IPS-NIHi7 (cell line): Measurements from ENCODE around the gene IGSF23.
"Not testable (repeated sequence)": the region's sequence is repeated elsewhere in the genome, so short reads cannot be mapped to it uniquely, and the experiment has no call there.

Experiments
- DNase-seq: peaks from one replicate; pipeline ENCODE4 v3.0.0; 2012; ENCODE audit warnings: mixed read lengths; ENCODE audit errors: extremely low spot score

The IGSF23 gene

DNA sequence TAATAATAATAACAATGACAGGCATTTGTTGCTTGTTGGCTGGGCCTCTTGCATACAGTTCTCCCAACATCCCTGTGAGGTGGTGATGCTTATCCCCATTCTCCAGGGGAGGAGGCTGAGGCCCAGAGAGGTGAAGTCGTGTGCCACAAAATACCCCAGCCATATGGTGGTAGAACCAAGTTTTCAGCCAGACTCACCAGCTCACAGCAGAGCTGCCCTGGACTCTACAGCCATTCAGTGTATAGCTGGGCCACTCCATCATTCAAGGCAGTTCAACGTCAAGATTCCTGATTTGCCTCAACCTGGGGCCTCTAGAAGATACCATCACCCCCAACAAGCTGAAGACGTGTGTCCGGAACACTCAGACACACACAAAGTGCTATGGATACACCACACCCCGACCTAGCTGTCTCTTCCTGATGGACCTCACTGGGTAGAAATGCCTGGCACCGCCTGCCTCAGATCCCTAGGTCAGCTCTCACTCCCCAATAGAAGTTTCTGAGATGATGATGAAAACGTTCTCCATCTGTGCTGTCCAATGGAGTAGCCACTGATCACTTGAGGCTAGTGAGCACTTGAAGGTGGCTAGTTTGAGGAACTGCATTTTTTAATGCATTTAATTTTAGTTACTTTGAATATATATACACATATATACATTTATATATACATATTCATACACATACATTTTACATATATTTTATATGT is 53.6 kb downstream of the IGSF23 start:
- no peak for DNase-seq

DNA sequence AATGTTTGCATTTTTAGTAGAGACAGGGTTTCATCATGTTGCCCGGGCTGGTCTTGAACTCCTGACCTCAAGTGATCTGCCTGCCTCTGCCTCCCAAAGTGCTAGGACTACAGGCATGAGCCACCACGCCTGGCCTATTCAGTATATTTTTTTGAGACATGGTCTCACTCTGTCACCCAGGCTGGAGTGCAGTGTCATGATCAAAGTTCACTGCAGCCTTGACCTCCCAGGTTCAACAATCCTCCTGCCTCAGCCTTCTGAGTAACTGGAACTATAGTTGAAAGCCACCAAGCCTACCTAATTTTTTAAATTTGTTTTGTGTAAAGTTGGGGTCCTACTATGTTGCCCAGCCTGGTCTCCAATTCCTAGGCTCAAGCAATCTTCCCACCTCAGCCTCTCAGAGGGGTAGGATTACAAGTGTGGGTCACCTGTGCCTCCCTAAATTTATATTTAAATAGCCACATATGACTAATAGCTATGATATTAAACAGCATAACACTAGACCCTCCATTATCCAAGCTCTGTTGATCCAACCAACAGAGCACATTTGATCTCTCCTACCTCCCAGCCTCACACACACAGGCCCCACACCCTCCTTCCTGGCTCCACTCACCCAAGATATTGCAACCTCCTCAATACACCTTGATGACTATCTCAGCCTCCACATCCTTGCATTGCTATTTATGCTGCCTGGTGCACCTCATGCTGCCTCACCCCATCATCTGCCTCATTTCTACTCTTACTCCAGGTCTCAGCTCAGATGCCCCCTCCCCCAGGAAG is 55.8 kb downstream of the IGSF23 start:
- no peak for DNase-seq

DNA sequence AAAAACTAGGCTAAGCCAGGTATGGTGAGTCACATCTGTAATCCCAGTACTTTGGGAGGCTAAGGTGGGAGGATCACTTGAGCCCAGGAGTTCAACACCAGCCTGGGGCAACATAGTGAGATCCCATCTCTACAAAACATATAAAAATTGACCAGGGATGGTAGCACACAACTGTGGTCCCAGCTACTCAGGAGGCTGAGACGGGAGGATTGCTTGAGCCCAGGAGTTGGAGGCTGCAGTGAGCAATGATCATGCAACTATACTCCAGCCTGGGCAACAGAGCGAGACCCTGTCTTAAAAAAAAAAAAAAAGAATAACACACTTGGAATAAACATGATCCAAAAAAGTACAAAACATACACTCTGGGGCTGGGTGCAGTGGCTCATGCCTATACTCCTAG is 56.7 kb downstream of the IGSF23 start:
- DNase-seq = not testable (repeated sequence)

DNA sequence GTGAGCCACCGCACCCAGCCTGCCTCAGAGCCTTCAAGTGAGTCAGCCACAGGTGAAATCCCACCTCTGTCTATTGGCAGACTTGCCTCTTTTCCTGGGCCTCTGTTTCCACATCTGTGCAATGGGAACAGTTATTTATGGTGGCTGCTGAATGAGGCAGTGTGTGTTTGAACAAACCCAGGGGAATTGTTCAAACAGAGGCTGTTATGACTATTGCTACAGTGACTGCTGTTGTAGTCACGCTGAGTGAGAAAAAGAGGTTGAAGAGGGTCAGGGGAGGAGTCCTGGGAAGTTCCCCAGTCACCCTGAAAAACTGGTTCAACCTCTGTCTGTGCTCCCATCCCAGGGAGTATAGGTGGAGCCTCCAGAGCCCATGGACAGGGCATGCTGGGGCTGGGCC is 58.0 kb downstream of the IGSF23 start, which contains the start of gene CEACAM19:
Gene CEACAM19, plus strand, starts transcription at position 83 of the 400 bp plus-strand sequence. CDS start 450 bp downstream, outside the sequence.
- DNase-seq = no peak

DNA sequence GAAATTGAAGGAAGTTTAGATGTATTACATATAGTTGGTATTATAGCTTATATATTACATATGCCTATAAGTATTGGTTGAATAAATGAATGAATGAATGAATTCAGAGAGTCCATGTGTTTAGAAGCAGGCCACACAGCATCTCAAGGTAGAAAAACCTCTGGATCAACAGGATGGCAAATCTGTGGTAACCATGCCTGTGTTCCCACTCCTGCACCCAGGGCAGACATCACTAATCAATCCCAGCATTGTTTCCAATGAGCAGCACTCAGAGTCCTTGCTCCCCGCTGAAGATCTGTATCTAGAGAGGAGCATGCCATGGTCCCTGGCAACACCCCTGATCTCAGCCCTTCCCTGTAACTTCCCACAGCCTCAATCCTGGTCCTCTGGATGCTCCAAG is 58.9 kb downstream of the IGSF23 start:
- no peak for DNase-seq

DNA sequence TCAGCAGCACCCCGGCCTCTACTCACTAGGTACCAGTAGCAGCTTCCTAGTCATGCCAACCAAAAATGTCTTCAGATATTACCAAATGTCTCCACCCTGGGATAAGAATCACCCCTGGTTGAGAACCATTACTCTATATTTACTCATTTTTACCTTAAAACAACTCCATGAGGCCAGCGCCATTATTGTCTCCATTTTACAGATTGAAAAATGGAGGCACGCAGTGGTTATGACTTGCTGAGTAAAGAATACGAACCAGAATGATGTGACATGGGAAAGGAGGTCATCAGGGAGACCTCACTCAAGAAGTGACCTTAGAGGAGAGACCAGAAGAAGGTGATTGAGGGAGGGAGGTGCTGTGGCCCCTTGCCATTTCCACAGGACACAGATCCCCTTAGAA is 60.1 kb downstream of the IGSF23 start:
- DNase-seq = no peak

DNA sequence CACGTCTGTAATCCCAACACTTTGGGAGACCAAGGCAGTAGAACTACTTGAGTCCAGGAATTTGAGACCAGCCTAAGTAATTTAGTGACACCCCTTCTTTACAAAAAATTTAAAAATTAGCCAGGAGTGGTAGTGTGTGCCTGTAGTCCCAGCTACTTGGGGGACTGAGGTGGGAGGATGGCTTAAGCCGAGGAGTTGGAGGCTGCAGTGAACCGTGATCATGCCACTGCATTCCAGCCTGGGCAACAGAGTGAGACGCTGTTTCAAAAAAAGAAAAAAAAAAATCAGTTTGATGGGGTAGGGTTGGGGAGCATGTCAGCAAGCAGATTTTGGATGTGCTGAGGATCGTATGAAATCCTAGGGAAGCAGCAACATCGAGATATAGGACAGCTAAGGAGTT is 62.2 kb downstream of the IGSF23 start:
- no peak for DNase-seq

DNA sequence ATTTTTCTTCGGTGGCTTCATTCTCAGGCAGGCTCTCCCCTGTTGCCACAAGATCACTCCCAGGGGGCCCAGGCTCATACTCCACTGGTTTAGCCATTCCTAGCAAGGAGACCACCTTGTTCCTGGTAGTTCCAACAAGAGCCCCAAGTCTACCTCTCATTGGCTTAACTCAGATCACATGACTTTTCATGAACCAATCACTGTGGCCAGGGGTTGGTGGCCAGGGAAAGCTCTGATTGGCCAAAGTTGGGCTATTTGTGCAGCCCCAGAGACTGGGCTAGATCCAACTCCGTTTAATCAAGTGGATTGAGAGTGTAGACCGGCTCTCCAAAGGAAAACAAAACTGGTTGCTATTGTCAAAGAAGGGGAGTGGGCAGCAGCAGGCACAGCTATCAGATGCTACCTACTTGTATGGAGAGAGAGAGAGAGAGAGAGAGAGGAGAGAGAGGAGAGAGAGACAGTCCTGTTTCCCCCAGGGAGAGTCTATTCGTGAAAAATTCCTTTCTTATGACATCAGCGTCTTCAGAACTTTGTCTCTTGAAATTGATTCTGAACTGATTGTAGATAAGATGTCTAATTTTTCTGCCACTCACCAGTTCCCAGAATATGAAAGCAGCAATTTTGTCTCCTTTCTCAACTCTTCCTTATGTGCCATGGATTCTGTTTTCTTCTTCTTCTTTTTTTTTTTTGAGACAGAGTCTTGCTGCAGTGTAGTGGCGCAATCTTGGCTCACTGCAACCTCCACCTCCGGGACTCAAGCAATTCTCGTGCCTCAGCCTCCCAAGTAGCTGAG is 63.9 kb downstream of the IGSF23 start:
- peak; percentile 73 for DNase-seq

DNA sequence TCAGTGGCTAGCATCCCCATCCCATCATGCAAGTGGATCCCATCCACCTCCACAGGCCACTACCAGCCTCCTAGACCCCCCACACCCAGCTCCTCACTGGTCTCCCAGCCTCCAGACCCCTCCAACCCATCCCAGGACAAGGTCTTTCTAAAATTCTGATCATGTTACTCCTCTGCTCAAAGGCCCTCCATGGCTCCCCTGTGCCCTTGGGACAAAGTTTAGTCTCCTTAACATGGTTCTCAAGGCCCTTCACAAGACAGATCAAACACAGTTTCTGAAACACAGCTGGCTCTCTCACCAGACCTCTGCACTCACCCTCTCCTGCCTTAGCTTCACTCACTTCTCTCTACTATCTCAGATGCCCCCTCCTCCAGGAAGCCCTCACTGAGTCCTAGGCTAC is 67.2 kb downstream of the IGSF23 start:
- DNase-seq = no peak

DNA sequence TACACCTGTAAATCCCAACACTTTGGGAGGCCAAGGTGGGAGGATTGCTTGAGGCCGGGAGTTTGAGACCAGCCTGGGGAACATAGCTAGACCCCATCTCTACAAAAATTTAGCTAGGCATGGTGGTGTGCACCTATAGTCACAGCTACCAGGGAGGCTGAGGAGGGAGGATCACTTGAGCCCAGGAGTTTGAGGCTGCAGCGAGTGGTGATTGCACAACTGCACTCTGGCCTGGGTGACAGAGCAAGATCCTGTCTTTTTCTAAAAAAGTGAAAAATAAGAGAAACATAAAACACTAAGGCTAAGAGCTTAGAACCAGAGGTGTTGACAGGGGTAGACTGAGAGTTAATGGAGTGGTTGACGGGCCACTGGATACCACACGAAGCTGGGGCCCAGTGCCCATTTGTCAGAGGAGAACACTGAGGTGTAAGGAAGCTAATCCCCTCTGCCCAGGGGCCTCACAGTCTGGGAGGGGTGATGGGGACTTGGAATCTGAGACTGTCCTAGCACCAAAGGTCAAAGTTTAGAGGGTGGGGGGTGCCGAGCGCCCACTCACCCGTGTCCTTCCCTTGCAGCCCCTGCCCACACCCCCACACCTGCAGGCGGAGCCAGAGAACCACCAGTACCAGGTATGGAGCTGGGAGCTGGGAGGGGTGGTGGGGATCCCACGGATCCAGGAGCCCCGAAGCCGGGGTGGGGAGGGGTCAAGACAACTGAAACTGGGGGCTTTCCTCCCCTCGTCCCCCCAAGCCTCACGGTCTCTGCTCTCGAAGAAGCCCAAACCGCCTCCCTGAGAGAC is 68.8 kb downstream of the IGSF23 start:
- no peak for DNase-seq

DNA sequence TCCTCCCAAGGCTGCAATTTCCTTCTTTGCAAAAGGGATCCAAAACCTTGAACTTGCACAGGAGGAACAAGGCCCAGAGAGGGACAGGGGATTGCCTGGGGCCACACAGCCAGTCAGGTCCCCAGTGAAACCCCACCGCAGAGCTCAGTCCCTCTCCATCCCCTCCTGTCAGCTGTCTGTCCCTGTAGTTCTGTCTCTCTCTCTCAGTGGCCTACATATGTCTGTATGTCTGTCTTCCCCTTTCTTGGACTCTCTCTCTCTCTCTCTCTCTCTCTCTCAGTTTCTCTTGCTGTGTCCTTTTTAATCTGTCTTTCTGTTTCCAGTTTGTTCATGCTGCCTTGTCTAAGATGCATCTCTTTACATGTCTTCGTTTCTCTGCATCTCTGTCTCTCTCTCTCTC is 69.4 kb downstream of the IGSF23 start:
- no peak for DNase-seq

DNA sequence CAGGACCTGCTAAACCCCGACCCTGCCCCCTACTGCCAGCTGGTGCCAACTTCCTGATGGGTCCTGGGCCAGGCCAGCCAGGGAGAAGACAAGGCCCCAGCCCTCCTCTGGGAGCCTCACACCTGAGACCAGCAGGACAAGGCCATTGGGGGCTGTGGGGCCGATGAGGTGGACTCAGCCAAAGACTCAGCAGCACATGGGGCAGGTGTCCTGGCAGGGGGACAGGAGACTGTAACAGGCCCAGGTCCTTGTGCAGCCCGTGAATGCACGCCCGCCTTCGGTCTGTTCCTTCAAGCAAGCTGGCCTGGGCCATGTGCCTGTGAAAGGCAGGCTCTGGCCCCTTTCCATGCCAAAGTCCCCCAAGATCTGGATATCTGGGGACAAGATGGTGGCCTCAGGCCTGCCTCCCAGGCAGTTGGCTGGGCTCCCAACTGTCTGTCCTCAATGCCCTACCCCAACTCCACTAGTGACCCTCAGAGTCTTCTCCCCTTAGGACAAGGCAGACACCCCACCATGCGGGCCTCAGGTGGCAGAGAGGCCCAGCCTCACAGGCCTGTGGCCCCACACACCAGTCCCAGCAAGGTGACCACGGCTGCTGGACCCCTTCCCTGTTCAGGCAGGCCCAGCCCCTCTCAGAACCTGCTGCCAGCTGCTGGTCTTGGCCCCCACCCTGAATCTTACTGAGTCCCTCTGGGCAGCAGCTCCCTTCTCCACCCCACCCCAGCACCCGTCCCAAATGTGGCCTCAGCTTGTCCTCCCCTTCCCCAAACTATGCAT is 70.3 kb downstream of the IGSF23 start:
- no peak for DNase-seq

DNA sequence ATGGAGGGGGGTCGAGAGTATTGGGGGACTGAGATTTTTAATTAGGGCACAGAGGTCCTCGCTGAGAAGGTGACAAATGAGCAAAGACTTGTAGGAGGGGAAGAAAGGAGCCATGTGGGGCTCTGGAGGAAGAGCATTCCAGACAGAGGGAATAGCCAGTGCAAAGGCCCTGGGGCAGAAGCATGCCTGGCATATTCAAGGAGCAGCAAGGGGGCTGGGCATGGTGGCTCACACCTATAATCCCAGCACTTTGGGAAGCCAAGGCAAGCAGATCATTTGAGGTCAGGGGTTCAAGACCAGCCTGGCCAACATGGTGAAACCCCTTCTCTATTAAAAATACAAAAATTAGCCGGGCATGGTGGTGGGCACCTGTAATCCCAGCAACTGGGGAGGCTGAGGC is 71.0 kb downstream of the IGSF23 start:
- DNase-seq = not testable (repeated sequence)

DNA sequence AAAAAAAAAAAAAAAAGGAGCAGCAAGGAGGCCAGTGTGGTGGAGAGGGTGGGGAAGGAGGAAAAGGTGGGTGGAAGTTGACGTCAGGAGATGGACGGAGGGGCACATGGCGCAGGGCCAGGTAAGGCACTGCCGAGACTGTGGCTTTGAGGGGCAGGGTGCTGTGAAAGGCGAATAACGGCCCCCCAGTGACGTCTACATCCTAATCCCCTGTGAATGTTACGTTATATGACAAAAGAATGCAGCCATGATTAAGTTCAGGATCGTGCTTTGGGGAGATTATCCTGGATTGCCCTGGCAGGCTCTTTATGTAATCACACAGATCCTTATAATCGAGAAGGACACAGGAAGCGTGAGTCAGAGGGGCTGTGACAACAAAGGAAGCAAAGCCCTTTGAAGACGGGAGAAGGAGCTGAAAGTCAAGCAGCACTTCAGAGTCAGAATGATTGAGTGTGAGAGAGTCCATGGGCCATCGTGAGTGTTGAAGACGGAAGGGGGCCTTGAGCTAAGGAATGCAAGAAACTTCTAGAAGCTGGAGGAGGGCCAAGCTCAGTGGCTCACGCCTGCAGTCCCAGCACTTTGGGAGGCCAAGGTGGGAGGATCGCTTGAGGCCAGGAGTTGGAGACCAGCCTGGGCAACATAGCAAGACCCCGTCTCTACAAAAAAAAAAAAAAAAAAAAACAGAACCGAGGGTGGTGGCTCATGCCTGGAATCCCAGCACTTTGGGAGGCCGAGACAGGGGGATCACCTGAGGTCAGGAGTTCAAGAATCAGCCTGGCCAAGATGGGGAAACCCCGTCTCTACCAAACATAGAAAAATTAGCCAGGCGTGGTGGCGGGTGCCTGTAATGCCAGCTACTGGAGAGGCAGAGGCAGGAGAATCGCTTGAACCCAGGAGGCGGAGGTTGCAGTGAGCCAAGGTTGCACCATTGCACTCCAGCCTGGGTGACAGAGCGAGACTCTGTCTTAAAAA is 71.8 kb downstream of the IGSF23 start:
- peak; percentile 38 for DNase-seq

DNA sequence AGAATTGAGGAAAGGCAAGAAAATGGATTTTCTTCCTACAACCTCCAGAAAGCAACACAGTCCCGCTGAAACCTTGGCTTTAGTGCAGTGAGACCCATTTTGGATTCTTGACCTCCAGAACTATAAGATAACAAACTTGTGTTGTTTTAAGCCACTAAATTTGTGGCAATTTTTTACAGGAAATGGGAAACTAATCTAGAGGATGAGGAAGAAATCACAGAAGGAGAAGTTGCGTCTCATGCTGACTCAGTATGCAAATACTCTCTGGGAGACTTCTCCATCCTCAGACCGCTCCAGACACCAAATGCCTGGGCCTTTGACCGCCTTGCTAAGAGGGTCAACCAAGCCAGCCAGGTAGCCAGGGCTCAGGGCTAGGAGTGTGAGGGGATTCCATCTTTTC is 72.5 kb downstream of the IGSF23 start:
- DNase-seq = no peak
